ENCODE results near the gene EFCAB13. TPM values are rescaled to one million over a fixed set of nuclear protein-coding genes. Genes with fewer than 3 reads are reported as not detected.

The EFCAB13 gene
- total and polyA plus RNA-seq, 12 donors, result 0.32 to 3.8 (median 2.1) TPM

DNA sequence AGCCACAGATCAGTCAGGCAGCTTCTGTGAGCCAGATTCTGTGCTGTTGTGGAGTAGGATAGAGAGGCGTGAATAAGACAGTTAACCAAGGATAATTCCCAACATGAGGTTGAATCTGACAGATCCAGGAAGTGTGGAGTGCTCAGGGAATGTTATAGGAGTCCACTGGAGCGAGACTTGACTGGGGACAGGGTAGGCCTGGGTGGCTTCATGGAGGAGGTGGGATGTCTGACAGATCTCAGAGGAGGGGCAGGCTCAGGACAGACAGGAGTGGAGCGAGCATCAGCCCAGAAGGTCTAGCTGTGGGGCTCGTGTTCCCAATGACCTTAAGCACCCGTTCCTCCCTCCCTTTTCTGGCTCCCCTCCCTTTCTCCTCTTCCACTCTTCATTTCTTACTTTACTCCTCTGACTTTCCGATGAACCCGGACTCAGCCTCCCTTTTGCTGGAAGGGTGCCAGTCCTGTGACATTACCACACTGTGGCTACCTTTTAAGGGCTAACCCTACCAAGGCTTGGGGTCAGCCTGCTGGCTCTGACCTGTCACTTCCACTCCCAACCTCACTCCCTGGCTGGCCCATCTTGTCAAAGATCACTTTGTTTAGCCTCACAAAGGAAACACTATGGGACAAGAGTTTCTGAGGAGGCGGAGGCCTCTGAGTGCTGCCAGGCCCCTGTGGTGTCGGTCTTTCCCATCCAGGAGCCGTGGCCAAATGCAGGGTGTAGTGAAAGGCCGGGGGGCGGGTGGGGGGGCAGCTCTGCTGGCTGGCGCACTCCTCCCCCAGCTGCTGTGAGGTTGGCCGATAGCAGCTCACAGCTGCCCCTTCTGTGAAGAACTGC, 28.5 kb upstream of the EFCAB13 start:
- H3K27me3 ChIP-seq, result no peaks in the 10 kb centered on the region
- H3K36me3 ChIP-seq, result peaks cover 0 to 40% (median 0%) of the 10 kb centered on the region in 9 donors
- ATAC-seq (peak in 1 of 8 donors; percentile 11), DNase-seq (no peak)
- peak overlapping the region in 3 of 10 donors; percentile 55 to 64 (median 61) for H3K27ac ChIP-seq
- 82 to 83% methylated on average over 14 of the region's 14 CpGs for WGBS, 2 donors
- no peak overlapping the region for H3K4me3 ChIP-seq
- H3K9me3 ChIP-seq, result no peaks in the 10 kb centered on the region
- H3K4me1 ChIP-seq, result peaks cover 5 to 23% (median 13%) of the 10 kb centered on the region in 9 donors
- intact Hi-C loops (cut with DNase I), result loop anchor here in 1 of 10 donors (5.0 kb wide), 1 partner anchor 33 kb away; no protein-coding TSS in a partner anchor
- TF ChIP-seq CTCF (IDR thresholded peaks at IDR 0.05), result no peak

- H3K27ac ChIP-seq, result peak overlapping the region in 2 of 10 donors; percentile 15 to 61
- no peak overlapping the region for H3K4me3 ChIP-seq
- peaks cover 0 to 40% (median 5%) of the 10 kb centered on the region in 9 donors for H3K36me3 ChIP-seq
- ATAC-seq (no peak), DNase-seq (no peak)
- peaks cover 0 to under 1% (median 0%) of the 10 kb centered on the region in 11 donors for H3K9me3 ChIP-seq
- no peaks in the 10 kb centered on the region for H3K27me3 ChIP-seq
- TF ChIP-seq CTCF (IDR thresholded peaks at IDR 0.05), result no peak
- intact Hi-C loops (cut with DNase I), result loop anchor here in 1 of 10 donors (5.0 kb wide), 1 partner anchor 34 kb away; no protein-coding TSS in a partner anchor
- H3K4me1 ChIP-seq, result peaks cover 5 to 23% (median 13%) of the 10 kb centered on the region in 9 donors
- WGBS, 2 donors, result 87 to 89% methylated on average over 6 of the region's 6 CpGs
Observed at GRCh38 chr17:47295874-47296255, 27.9 kb upstream of the EFCAB13 start.

DNA sequence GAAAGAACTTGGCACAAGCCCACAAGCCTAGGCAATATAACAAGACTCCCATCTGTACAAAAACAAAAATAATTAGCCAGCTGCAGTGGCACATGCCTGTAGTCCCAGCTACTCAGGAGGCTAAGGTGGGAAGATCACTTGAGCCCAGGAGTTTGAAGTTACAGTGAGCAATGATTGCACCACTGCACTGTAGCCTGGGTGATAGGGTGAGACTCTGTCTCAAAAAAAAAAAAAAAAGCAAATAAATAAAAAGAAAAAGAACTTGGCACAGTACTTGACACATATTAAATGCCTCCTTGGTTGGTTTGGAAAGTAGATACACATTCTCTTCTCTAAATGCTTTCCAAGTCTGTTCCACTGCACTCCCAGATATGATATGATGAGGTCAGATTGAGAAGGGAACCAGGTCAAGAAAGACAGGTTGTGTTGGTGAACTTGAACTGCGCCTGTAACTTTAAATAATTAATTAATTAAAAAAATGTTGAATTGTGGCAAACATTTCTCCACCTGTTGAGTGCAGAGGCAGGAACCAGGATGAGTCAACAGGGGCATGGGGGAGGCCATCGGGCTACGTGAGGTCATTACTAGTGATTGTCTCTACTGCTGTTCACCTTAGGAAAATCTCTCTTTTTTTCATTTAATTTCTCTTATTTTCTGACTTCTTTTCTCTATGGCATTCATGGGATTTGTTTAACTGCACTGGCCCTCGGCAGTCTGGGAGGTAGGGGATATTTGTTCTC, 25.9 kb upstream of the EFCAB13 start:
- no peak for TF ChIP-seq CTCF (IDR thresholded peaks at IDR 0.05)
- H3K27me3 ChIP-seq, result no peaks in the 10 kb centered on the region
- peaks cover 0 to 17% (median 0%) of the 10 kb centered on the region in 11 donors for H3K9me3 ChIP-seq
- no peak overlapping the region for H3K27ac ChIP-seq
- ATAC-seq (no peak), DNase-seq (no peak)
- H3K36me3 ChIP-seq, result peaks cover 0 to 46% (median 21%) of the 10 kb centered on the region in 9 donors
- no peak overlapping the region for H3K4me3 ChIP-seq
- intact Hi-C loops (cut with DNase I), result loop anchor here in 1 of 10 donors (5.0 kb wide), 1 partner anchor 36 kb away; no protein-coding TSS in a partner anchor
- peaks cover 5 to 23% (median 13%) of the 10 kb centered on the region in 9 donors for H3K4me1 ChIP-seq
- 95 to 96% methylated on average over 4 of the region's 4 CpGs for WGBS, 2 donors

GRCh38 chr17:47298712-47299111, 25.0 kb upstream of the EFCAB13 start:
- Histone ChIP-seq H3K9me3 (peaks cover 0 to 17% (median 0%) of the 10 kb centered on the region in 11 donors), H3K27me3 (no peaks in the 10 kb centered on the region), H3K27ac (no peak overlapping the region), H3K36me3 (peaks cover 0 to 52% (median 22%) of the 10 kb centered on the region in 9 donors), H3K4me1 (peaks cover 5 to 21% (median 13%) of the 10 kb centered on the region in 9 donors), H3K4me3 (no peak overlapping the region)
- DNase-seq (no peak), ATAC-seq (no peak)
- WGBS, 2 donors, result 93 to 97% methylated on average over 6 of the region's 6 CpGs
- no peak for TF ChIP-seq CTCF (IDR thresholded peaks at IDR 0.05)
- intact Hi-C loops (cut with DNase I), result loop anchor here in 1 of 10 donors (5.0 kb wide), 1 partner anchor 36 kb away; no protein-coding TSS in a partner anchor
